Endothelial cell of umbilical vein (primary cell): ENCODE measurements around the gene CLC. TPM values are rescaled to one million over a fixed set of nuclear protein-coding genes. Genes with fewer than 3 reads are reported as not detected.

Experiments used
- BruUV-seq: library from RNA; stranded (reverse); fragments of 400-500 nt; replicated peaks from 2 replicates; lab custom pipeline; 2021; lab: Mats Ljungman, UMichigan
- CTCF ChIA-PET: fragments of 300-600, 350-600 bp; sonication (Branson Sonifier 250); formaldehyde crosslinking; loops from one replicate; lab custom pipeline; 2021; ENCODE audit warnings: antibody characterized with exemption, inconsistent platforms; lab: Charles Lee
- POLR2A ChIA-PET: fragments of 300-600, 350-600 bp; sonication (Branson Sonifier 250); formaldehyde crosslinking; loops from one replicate; lab custom pipeline; 2021; ENCODE audit warnings: antibody characterized with exemption, inconsistent platforms; lab: Charles Lee
- DNase-seq: peaks from one replicate; pipeline ENCODE4 v3.0.0-alpha.2; 2011; ENCODE audit warnings: low read depth, low spot score
- FAIRE-seq: peaks from 2 replicates; lab custom pipeline; 2011; peaks lifted over from hg19 to GRCh38; lab: Jason Lieb, UNC
- H2AFZ ChIP-seq: 2 replicates; pipeline ENCODE4 v1.6.0; 2012; ENCODE audit warnings: low read depth, low read length, control low read depth, inconsistent platforms
- H3K27ac ChIP-seq: 2 replicates; pipeline ENCODE4 v1.5.1; 2011; ENCODE audit warnings: low read depth, mild to moderate bottlenecking, control low read depth, low read length, moderate library complexity; ENCODE audit not compliant: insufficient read depth
- H3K27me3 ChIP-seq, 2 experiments: 2 replicates each; pipeline versions ENCODE4 v1.6.0 to v1.6.1; 2011; ENCODE audit warnings: low read length in 2 of 2, mixed read lengths in 1 of 2; ENCODE audit not compliant: control insufficient read depth in 2 of 2, insufficient read depth in 2 of 2
- H3K36me3 ChIP-seq, 2 experiments: 2 replicates in 1 of 2; 3 replicates in 1 of 2; pipeline ENCODE4 v1.5.1; 2011; ENCODE audit warnings: low read length in 2 of 2, mild to moderate bottlenecking in 1 of 2, moderate library complexity in 1 of 2; ENCODE audit not compliant: control insufficient read depth in 2 of 2, insufficient read depth in 2 of 2; ENCODE audit errors: extremely low read depth in 1 of 2
- H3K4me1 ChIP-seq: 3 replicates; pipeline ENCODE4 v1.5.1; 2011; ENCODE audit warnings: mild to moderate bottlenecking, low read length; ENCODE audit not compliant: control insufficient read depth, insufficient read depth; ENCODE audit errors: extremely low read depth
- H3K4me2 ChIP-seq: 2 replicates; pipeline ENCODE4 v1.6.1; 2011; ENCODE audit warnings: low read length, control low read depth, mixed read lengths; ENCODE audit not compliant: insufficient read depth
- H3K4me3 ChIP-seq, 3 experiments: fragments of 200-600 bp in 1 of 3; sonication (generic), shearing (Covaris generic) in 1 of 3; replicated peaks in 1 of 3; 2 replicates each; pipeline ENCODE4 v1.5.1; 2011 to 2016; ENCODE audit warnings: control low read depth in 3 of 3, low read length in 3 of 3, mild to moderate bottlenecking in 2 of 3, inconsistent platforms in 1 of 3, low read depth in 1 of 3, moderate library complexity in 1 of 3; ENCODE audit not compliant: insufficient read depth in 1 of 3
- H3K79me2 ChIP-seq: 2 replicates; pipeline ENCODE4 v1.6.0; 2012; ENCODE audit warnings: low read length, inconsistent platforms; ENCODE audit not compliant: control insufficient read depth, insufficient read depth
- H3K9ac ChIP-seq: replicated peaks from 2 replicates; pipeline ENCODE3; 2011; ENCODE audit warnings: low read length, control low read depth; ENCODE audit not compliant: insufficient read depth; ENCODE audit errors: extremely low read depth
- H3K9me1 ChIP-seq: replicated peaks from 3 replicates; pipeline ENCODE4 v1.6.0; 2011; ENCODE audit warnings: mild to moderate bottlenecking, low read length; ENCODE audit not compliant: control insufficient read depth, insufficient read depth; ENCODE audit errors: extremely low read depth
- H3K9me3 ChIP-seq: replicated peaks from 2 replicates; pipeline ENCODE4 v1.5.1; 2012; ENCODE audit warnings: low read length, inconsistent platforms; ENCODE audit not compliant: control insufficient read depth, insufficient read depth
- H4K20me1 ChIP-seq: replicated peaks from 2 replicates; pipeline ENCODE3; 2011; ENCODE audit warnings: mild to moderate bottlenecking, low read length; ENCODE audit not compliant: control insufficient read depth, insufficient read depth; ENCODE audit errors: extremely low read depth
- EZH2 ChIP-seq: IDR thresholded peaks from 2 replicates; pipeline ENCODE4 v1.6.1; 2012; ENCODE audit warnings: borderline replicate concordance, low read depth, mild to moderate bottlenecking, moderate library complexity, low read length, inconsistent platforms; ENCODE audit not compliant: severe bottlenecking
- FOS ChIP-seq: IDR thresholded peaks from 2 replicates; pipeline ENCODE4 v1.6.1; 2011; ENCODE audit warnings: mild to moderate bottlenecking, low read length, moderate library complexity, borderline replicate concordance; ENCODE audit not compliant: insufficient read depth
- GATA2 ChIP-seq: IDR thresholded peaks from 2 replicates; pipeline ENCODE4 v1.7.0; 2011; ENCODE audit warnings: low read depth, mild to moderate bottlenecking, moderate library complexity, mixed read lengths, low read length; ENCODE audit not compliant: insufficient read length, insufficient read depth
- JUN ChIP-seq: IDR thresholded peaks from 2 replicates; pipeline ENCODE4 v1.6.1; 2011; ENCODE audit warnings: borderline replicate concordance, low read depth; ENCODE audit not compliant: insufficient read length, insufficient read depth
- MYC ChIP-seq: IDR thresholded peaks from one replicate; pipeline ENCODE4 v1.6.1; 2011; ENCODE audit warnings: mild to moderate bottlenecking, low read depth, low read length
- POLR2A ChIP-seq: IDR thresholded peaks from 2 replicates; pipeline ENCODE4 v1.6.1; 2012; ENCODE audit warnings: low read depth, mild to moderate bottlenecking, control low read depth, low read length
- POLR2AphosphoS5 ChIP-seq: IDR thresholded peaks from 2 replicates; pipeline ENCODE4 v1.6.1; 2012; ENCODE audit warnings: low read depth, mild to moderate bottlenecking, control low read depth, low read length, moderate library complexity; ENCODE audit not compliant: insufficient read depth
- dilution Hi-C: fragments of 300-500 bp; cut with MboI; formaldehyde crosslinking; loops from one replicate; pipeline ENCODE4 v1.15.0; 2019; ENCODE audit warnings: low sequenced_read_pairs; ENCODE audit not compliant: extremely low pct_ligation_motif_present
- intact Hi-C: fragments of 100-400 bp; cut with micrococcal nuclease; formaldehyde crosslinking; loops from one replicate; pipeline ENCODE4 v1.10.0; 2022
- polyA plus RNA-seq, 4 experiments: library from polyadenylated mRNA; depleted of rRNA in 3 of 4; stranded (reverse) in 3 of 4; unstranded in 1 of 4; fragments of >200 nt; gene quantifications; 2 replicates each; pipeline versions ENCODE4 v1.2.1 to v1.2.3, GENCODE V29; 2011 to 2012; ENCODE audit warnings: missing spikeins in 1 of 4
- total RNA-seq: library from RNA; stranded (reverse); gene quantifications from 2 replicates; pipeline ENCODE4 v1.2.3, GENCODE V29; 2021
- TF ChIP-seq, protein P1 (sequence below), 2 donors: IDR thresholded peaks; 1 replicate in 1 of 2; 2 replicates in 1 of 2; pipeline ENCODE4 v1.5.1; 2011; ENCODE audit warnings: low read length in 2 of 2, mild to moderate bottlenecking in 2 of 2, moderate library complexity in 2 of 2, control low read depth in 1 of 2, inconsistent platforms in 1 of 2, low read depth in 1 of 2; ENCODE audit not compliant: insufficient read depth in 1 of 2; ENCODE audit errors: extremely low read depth in 1 of 2
- TF ChIP-seq, protein P2 (sequence below): IDR thresholded peaks from 2 replicates; pipeline ENCODE4 v1.6.1; 2011; ENCODE audit not compliant: insufficient read depth, insufficient read length

The CLC gene
- total and polyA plus RNA-seq, 2 donors (not counting 3 experiments of a cell fraction or from before 2014, with no cell fraction given): not detected

DNA sequence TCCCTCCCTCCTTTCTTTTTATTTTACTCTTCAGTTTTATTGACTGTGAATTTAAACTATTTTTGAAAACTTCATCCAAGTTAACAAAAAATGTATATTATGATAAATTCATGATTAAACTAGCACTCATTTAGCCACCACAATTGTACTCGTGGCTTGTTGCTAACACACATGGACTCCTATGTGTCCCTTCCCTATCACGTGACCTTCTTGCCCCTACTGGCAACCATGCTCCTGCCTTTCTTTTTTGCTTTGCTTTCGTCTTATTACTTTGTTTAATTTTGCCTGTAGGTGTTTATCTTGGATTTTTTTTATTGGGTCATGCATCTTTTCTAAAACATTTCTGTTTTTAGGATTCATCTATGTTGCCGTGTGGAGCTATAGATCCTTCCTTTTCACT lies 8.2 kb downstream of the CLC start:
- ChIA-PET CTCF (no interaction called here), POLR2A (no interaction called here)
- Histone ChIP-seq H3K4me1 (no peaks in the 10 kb centered on the region), H3K4me3 (no peak overlapping the region), H4K20me1 (no peaks in the 10 kb centered on the region), H3K79me2 (no peaks in the 10 kb centered on the region), H3K27me3 (no peaks in the 10 kb centered on the region), H3K27ac (no peak overlapping the region), H3K4me2 (no peak overlapping the region), H2AFZ (no peak overlapping the region), H3K9me3 (no peaks in the 10 kb centered on the region), H3K9me1 (no peaks in the 10 kb centered on the region), H3K36me3 (no peaks in the 10 kb centered on the region), H3K9ac (no peak overlapping the region)
- no peak for TF ChIP-seq MYC
- intact Hi-C loops (no loop called here), dilution Hi-C loops (no loop called here)
- no peak for DNase-seq
- BruUV-seq: no TSS peak
- FAIRE-seq: no peak

GRCh38 chr19:39728040-39728439 lies 9.8 kb downstream of the CLC start:
- H3K27me3 ChIP-seq: no peaks in the 10 kb centered on the region
- H3K4me3 ChIP-seq: no peak overlapping the region
- intact Hi-C loops: no loop called here
- no peaks in the 10 kb centered on the region for H3K36me3 ChIP-seq
- no peaks in the 10 kb centered on the region for H4K20me1 ChIP-seq
- BruUV-seq: no TSS peak
- TF ChIP-seq MYC (no peak), JUN (no peak), POLR2AphosphoS5 (no peak), EZH2 (no peak), FOS (no peak), POLR2A (no peak), GATA2 (no peak)
- TF ChIP-seq, protein P1, sequence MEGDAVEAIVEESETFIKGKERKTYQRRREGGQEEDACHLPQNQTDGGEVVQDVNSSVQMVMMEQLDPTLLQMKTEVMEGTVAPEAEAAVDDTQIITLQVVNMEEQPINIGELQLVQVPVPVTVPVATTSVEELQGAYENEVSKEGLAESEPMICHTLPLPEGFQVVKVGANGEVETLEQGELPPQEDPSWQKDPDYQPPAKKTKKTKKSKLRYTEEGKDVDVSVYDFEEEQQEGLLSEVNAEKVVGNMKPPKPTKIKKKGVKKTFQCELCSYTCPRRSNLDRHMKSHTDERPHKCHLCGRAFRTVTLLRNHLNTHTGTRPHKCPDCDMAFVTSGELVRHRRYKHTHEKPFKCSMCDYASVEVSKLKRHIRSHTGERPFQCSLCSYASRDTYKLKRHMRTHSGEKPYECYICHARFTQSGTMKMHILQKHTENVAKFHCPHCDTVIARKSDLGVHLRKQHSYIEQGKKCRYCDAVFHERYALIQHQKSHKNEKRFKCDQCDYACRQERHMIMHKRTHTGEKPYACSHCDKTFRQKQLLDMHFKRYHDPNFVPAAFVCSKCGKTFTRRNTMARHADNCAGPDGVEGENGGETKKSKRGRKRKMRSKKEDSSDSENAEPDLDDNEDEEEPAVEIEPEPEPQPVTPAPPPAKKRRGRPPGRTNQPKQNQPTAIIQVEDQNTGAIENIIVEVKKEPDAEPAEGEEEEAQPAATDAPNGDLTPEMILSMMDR (IDR thresholded peaks at IDR 0.05; ENCODE audit: extremely low read depth in 1 of 2, insufficient read depth in 1 of 2, low read depth in 1 of 2, low read length in 2 of 2): no peak
- TF ChIP-seq, protein P2, sequence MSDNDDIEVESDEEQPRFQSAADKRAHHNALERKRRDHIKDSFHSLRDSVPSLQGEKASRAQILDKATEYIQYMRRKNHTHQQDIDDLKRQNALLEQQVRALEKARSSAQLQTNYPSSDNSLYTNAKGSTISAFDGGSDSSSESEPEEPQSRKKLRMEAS: no peak
- H3K4me1 ChIP-seq: no peaks in the 10 kb centered on the region
- H3K9ac ChIP-seq: no peak overlapping the region
- ChIA-PET CTCF (interaction anchor here (1.0 kb wide), 1 partner anchor 39 kb away, joined by 3 read pairs; no protein-coding TSS in a partner anchor), POLR2A (no interaction called here)
- DNase-seq (no peak), FAIRE-seq (no peak)
- H3K79me2 ChIP-seq: no peaks in the 10 kb centered on the region
- no peak overlapping the region for H3K27ac ChIP-seq
- H3K9me1 ChIP-seq: no peaks in the 10 kb centered on the region
- H2AFZ ChIP-seq: no peak overlapping the region
- H3K9me3 ChIP-seq: no peaks in the 10 kb centered on the region
- dilution Hi-C loops: no loop called here
- no peak overlapping the region for H3K4me2 ChIP-seq
